Stimulated activated naive B cell treated with anti-CD40 and anti-IgM and Interleukin-4, amounts not matched to agents 10 μg/mL and 1 μg/mL and 100 μg/mL, for 72 hours (primary cell): ENCODE results near the gene PRRC2B.
"Not testable (repeated sequence)": the region's sequence is repeated elsewhere in the genome, so short reads cannot be mapped to it uniquely, and the experiment has no call there.

Experiments used
- ATAC-seq, 2 donors: fragments of 150-1000 bp; cut with Tn5 transposase; replicated peaks; 2 replicates each; pipeline ENCODE4 v1.10.0; 2021; ENCODE audit warnings: moderate library complexity in 1 of 2
- DNase-seq: peaks from one replicate; pipeline ENCODE4 v3.0.0; 2021
- H3K27ac Mint-ChIP-seq: one replicate; pipeline ENCODE4 v1.8.0; 2022; ENCODE audit warnings: mild to moderate bottlenecking, mixed read lengths
- H3K27me3 Mint-ChIP-seq, 2 donors: one replicate each; pipeline ENCODE4 v1.8.0; 2022; ENCODE audit warnings: mixed read lengths in 2 of 2
- H3K36me3 Mint-ChIP-seq, 2 donors: one replicate each; pipeline ENCODE4 v1.8.0; 2022; ENCODE audit warnings: mixed read lengths in 2 of 2, mild to moderate bottlenecking in 1 of 2
- H3K4me1 Mint-ChIP-seq, 2 donors: one replicate each; pipeline ENCODE4 v1.8.0; 2022; ENCODE audit warnings: mixed read lengths in 2 of 2, mild to moderate bottlenecking in 1 of 2
- H3K4me3 Mint-ChIP-seq, 2 donors: one replicate each; pipeline ENCODE4 v1.8.0; 2022; ENCODE audit warnings: mild to moderate bottlenecking in 2 of 2, mixed read lengths in 2 of 2, moderate library complexity in 1 of 2
- H3K9me3 Mint-ChIP-seq, 2 donors: one replicate each; pipeline ENCODE4 v1.8.0; 2022; ENCODE audit warnings: mixed read lengths in 2 of 2, mild to moderate bottlenecking in 1 of 2

The PRRC2B gene

GRCh38 chr9:131367450-131367849, 26.4 kb upstream of the PRRC2B start:
- Mint-ChIP-seq H3K36me3 (peaks cover 0 to 2% of the 10 kb centered on the region in 2 donors), H3K4me3 (no peak overlapping the region), H3K27me3 (peaks cover 0 to 6% of the 10 kb centered on the region in 2 donors), H3K27ac (no peak overlapping the region), H3K9me3 (no peaks in the 10 kb centered on the region), H3K4me1 (peaks cover 5 to 8% of the 10 kb centered on the region in 2 donors)
- no peak for DNase-seq
- no peak for ATAC-seq

- peaks cover 0 to 6% of the 10 kb centered on the region in 2 donors for H3K27me3 Mint-ChIP-seq
- DNase-seq (no peak), ATAC-seq (no peak)
- no peak overlapping the region for H3K4me3 Mint-ChIP-seq
- H3K27ac Mint-ChIP-seq: no peak overlapping the region
- peaks cover 10 to 13% of the 10 kb centered on the region in 2 donors for H3K4me1 Mint-ChIP-seq
- H3K9me3 Mint-ChIP-seq: no peaks in the 10 kb centered on the region
- peaks cover 0 to 9% of the 10 kb centered on the region in 2 donors for H3K36me3 Mint-ChIP-seq
Measured at GRCh38 chr9:131370638-131371037, 23.2 kb upstream of the PRRC2B start.

- not testable (repeated sequence) for H3K9me3 Mint-ChIP-seq, ATAC-seq, H3K27me3 Mint-ChIP-seq, H3K36me3 Mint-ChIP-seq, DNase-seq
- Mint-ChIP-seq H3K4me3 (peak overlapping the region; percentile 85 to 98), H3K27ac (peak overlapping the region; percentile 99), H3K4me1 (peaks cover 7 to 13% of the 10 kb centered on the region in 2 donors)
Measured at GRCh38 chr9:131372599-131372973, 21.3 kb upstream of the PRRC2B start.

- not testable (repeated sequence) for H3K27ac Mint-ChIP-seq, DNase-seq, H3K36me3 Mint-ChIP-seq, H3K27me3 Mint-ChIP-seq, ATAC-seq, H3K9me3 Mint-ChIP-seq
- Mint-ChIP-seq H3K4me1 (peaks cover 7 to 13% of the 10 kb centered on the region in 2 donors), H3K4me3 (peak overlapping the region in 1 of 2 donors; percentile 8)
Measured at GRCh38 chr9:131374638-131375037, 19.2 kb upstream of the PRRC2B start.

GRCh38 chr9:131379056-131379455, 14.8 kb upstream of the PRRC2B start:
- Mint-ChIP-seq H3K4me1 (no peaks in the 10 kb centered on the region), H3K36me3 (no peaks in the 10 kb centered on the region), H3K4me3 (no peak overlapping the region), H3K9me3 (no peaks in the 10 kb centered on the region), H3K27ac (no peak overlapping the region), H3K27me3 (no peaks in the 10 kb centered on the region)
- DNase-seq (no peak), ATAC-seq (no peak)

GRCh38 chr9:131382850-131383729, 10.8 kb upstream of the PRRC2B start:
- Mint-ChIP-seq H3K9me3 (no peaks in the 10 kb centered on the region), H3K4me3 (no peak overlapping the region), H3K4me1 (peaks cover 0 to 2% of the 10 kb centered on the region in 2 donors), H3K36me3 (no peaks in the 10 kb centered on the region), H3K27ac (no peak overlapping the region), H3K27me3 (no peaks in the 10 kb centered on the region)
- no peak for ATAC-seq
- no peak for DNase-seq

- no peaks in the 10 kb centered on the region for H3K36me3 Mint-ChIP-seq
- ATAC-seq (no peak), DNase-seq (no peak)
- no peaks in the 10 kb centered on the region for H3K9me3 Mint-ChIP-seq
- H3K4me3 Mint-ChIP-seq: no peak overlapping the region
- no peaks in the 10 kb centered on the region for H3K27me3 Mint-ChIP-seq
- H3K27ac Mint-ChIP-seq: no peak overlapping the region
- peaks cover 0 to 2% of the 10 kb centered on the region in 2 donors for H3K4me1 Mint-ChIP-seq
Measured at GRCh38 chr9:131385296-131385695, 8.6 kb upstream of the PRRC2B start.

- no peak for ATAC-seq
- no peak for DNase-seq
- Mint-ChIP-seq H3K36me3 (no peaks in the 10 kb centered on the region), H3K27me3 (no peaks in the 10 kb centered on the region), H3K9me3 (no peaks in the 10 kb centered on the region), H3K4me3 (no peak overlapping the region), H3K4me1 (peaks cover 0 to 2% of the 10 kb centered on the region in 2 donors), H3K27ac (no peak overlapping the region)
Measured at GRCh38 chr9:131386281-131386680, 7.6 kb upstream of the PRRC2B start.

GRCh38 chr9:131387394-131387793, 6.5 kb upstream of the PRRC2B start:
- H3K4me1 Mint-ChIP-seq: peaks cover 0 to 2% of the 10 kb centered on the region in 2 donors

GRCh38 chr9:131391020-131391419, 2.9 kb upstream of the PRRC2B start:
- Mint-ChIP-seq H3K27ac (no peak overlapping the region), H3K36me3 (peaks cover 0 to 9% of the 10 kb centered on the region in 2 donors), H3K4me1 (peaks cover 14 to 16% of the 10 kb centered on the region in 2 donors), H3K9me3 (no peaks in the 10 kb centered on the region), H3K27me3 (no peaks in the 10 kb centered on the region), H3K4me3 (no peak overlapping the region)
- DNase-seq: no peak
- ATAC-seq: no peak

More at GRCh38 chr9:131387394-131387793, 6.5 kb upstream of the PRRC2B start:
- ATAC-seq (no peak), DNase-seq (no peak)
- H3K9me3 Mint-ChIP-seq: no peaks in the 10 kb centered on the region
- no peak overlapping the region for H3K4me3 Mint-ChIP-seq
- H3K36me3 Mint-ChIP-seq: no peaks in the 10 kb centered on the region
- H3K27me3 Mint-ChIP-seq: no peaks in the 10 kb centered on the region
- H3K27ac Mint-ChIP-seq: no peak overlapping the region

GRCh38 chr9:131391504-131391903, 2.4 kb upstream of the PRRC2B start:
- Mint-ChIP-seq H3K9me3 (no peaks in the 10 kb centered on the region), H3K27me3 (no peaks in the 10 kb centered on the region), H3K27ac (peak overlapping the region; percentile 37), H3K36me3 (peaks cover 0 to 9% of the 10 kb centered on the region in 2 donors), H3K4me3 (no peak overlapping the region), H3K4me1 (peaks cover 14 to 20% of the 10 kb centered on the region in 2 donors)
- DNase-seq: no peak
- no peak for ATAC-seq

- Mint-ChIP-seq H3K27me3 (no peaks in the 10 kb centered on the region), H3K4me3 (peak overlapping the region; percentile 87 to 90), H3K4me1 (peaks cover 33 to 46% of the 10 kb centered on the region in 2 donors), H3K27ac (peak overlapping the region; percentile 93), H3K36me3 (peaks cover 0 to 20% of the 10 kb centered on the region in 2 donors), H3K9me3 (no peaks in the 10 kb centered on the region)
- DNase-seq (peak; percentile 39), ATAC-seq (peak; percentile 40 to 41)
Measured at GRCh38 chr9:131394464-131395156, 724 bp downstream of the PRRC2B start.

- ATAC-seq (peak; percentile 78), DNase-seq (peak; percentile 73)
- no peaks in the 10 kb centered on the region for H3K27me3 Mint-ChIP-seq
- peaks cover 37 to 54% of the 10 kb centered on the region in 2 donors for H3K4me1 Mint-ChIP-seq
- H3K27ac Mint-ChIP-seq: peak overlapping the region; percentile 93
- H3K9me3 Mint-ChIP-seq: no peaks in the 10 kb centered on the region
- peak overlapping the region; percentile 87 to 90 for H3K4me3 Mint-ChIP-seq
- H3K36me3 Mint-ChIP-seq: peaks cover 0 to 27% of the 10 kb centered on the region in 2 donors
Measured at GRCh38 chr9:131395157-131396098, 1.5 kb downstream of the PRRC2B start.

GRCh38 chr9:131396099-131396479, 2.2 kb downstream of the PRRC2B start:
- H3K9me3 Mint-ChIP-seq, H3K27me3 Mint-ChIP-seq, ATAC-seq, DNase-seq: not testable (repeated sequence)
- peaks cover 37 to 59% of the 10 kb centered on the region in 2 donors for H3K4me1 Mint-ChIP-seq
- H3K4me3 Mint-ChIP-seq: peak overlapping the region; percentile 87 to 90
- peak overlapping the region; percentile 75 for H3K27ac Mint-ChIP-seq
- H3K36me3 Mint-ChIP-seq: peaks cover 0 to 30% of the 10 kb centered on the region in 2 donors
